HCT116 (cell line): ENCODE data around the gene ZDHHC19. TPM values are rescaled to one million over a fixed set of nuclear protein-coding genes. Genes with fewer than 3 reads are reported as not detected.

Experiments used
- ATAC-seq: fragments of 200-7000 bp; cut with Tn5 transposase; 2 replicates; pipeline ENCODE4 v1.9.1; 2020; ENCODE audit warnings: mild to moderate bottlenecking, moderate library complexity
- BruUV-seq: library from RNA; stranded (reverse); fragments of 400-500 nt; replicated peaks from 2 replicates; lab custom pipeline; 2021; lab: Mats Ljungman, UMichigan
- CTCF ChIA-PET: fragments of 300-600 bp; sonication (Branson Sonifier 250); formaldehyde crosslinking; loops from one replicate; lab custom pipeline; 2021; ENCODE audit warnings: antibody characterized with exemption; lab: Charles Lee
- POLR2A ChIA-PET: fragments of 300-600, 350-600 bp; sonication (Branson Sonifier 250); formaldehyde crosslinking; loops from one replicate; lab custom pipeline; 2021; ENCODE audit warnings: antibody characterized with exemption; lab: Charles Lee
- RAD21 ChIA-PET, 2 experiments: fragments of 300-600 bp; sonication (Branson Sonifier 250); formaldehyde crosslinking; loops; one replicate each; lab custom pipeline; 2023; ENCODE audit warnings: low total read pairs in 2 of 2; ENCODE audit not compliant: uncharacterized antibody in 2 of 2, unreplicated experiment in 2 of 2, low non-redundant PET in 1 of 2; lab: Charles Lee
- DNase-seq: peaks from one replicate; pipeline ENCODE4 v3.0.0-alpha.2; 2010; ENCODE audit warnings: low read depth, low spot score
- H2AFZ ChIP-seq: fragments of 200-600 bp; shearing (Covaris generic), sonication (generic); 2 replicates; pipeline ENCODE4 v1.6.1; 2017; ENCODE audit warnings: low read depth, mixed run types, mixed read lengths, antibody characterized with exemption, low read length; ENCODE audit not compliant: poor library complexity, severe bottlenecking
- H3K27ac ChIP-seq: 2 replicates; pipeline ENCODE4 v1.5.1; 2012; ENCODE audit warnings: low read depth, low read length
- H3K27me3 ChIP-seq: fragments of 200-600 bp; sonication (generic); 2 replicates; pipeline ENCODE4 v1.6.1; 2016; ENCODE audit warnings: mixed run types, low read length, mixed read lengths; ENCODE audit not compliant: insufficient read depth
- H3K36me3 ChIP-seq, 2 experiments: fragments of 200-500 bp in 1 of 2; fragments of 200-600 bp in 1 of 2; sonication (Bioruptor generic) in 1 of 2; sonication (generic) in 1 of 2; 2 replicates each; pipeline versions ENCODE4 v1.5.1 to v1.6.1; 2014 to 2016; ENCODE audit warnings: low read length in 2 of 2, inconsistent platforms in 1 of 2, mixed read lengths in 1 of 2, mixed run types in 1 of 2; ENCODE audit not compliant: insufficient read depth in 2 of 2, control insufficient read depth in 1 of 2
- H3K4me1 ChIP-seq, 2 experiments: fragments of 200-600 bp in 1 of 2; sonication (generic) in 1 of 2; 2 replicates each; pipeline versions ENCODE4 v1.5.1 to v1.6.1; 2012 to 2017; ENCODE audit warnings: low read length in 2 of 2, inconsistent platforms in 1 of 2, mild to moderate bottlenecking in 1 of 2, mixed read lengths in 1 of 2, mixed run types in 1 of 2, moderate library complexity in 1 of 2; ENCODE audit not compliant: insufficient read depth in 2 of 2, control insufficient read depth in 1 of 2
- H3K4me2 ChIP-seq: fragments of 200-600 bp; sonication (generic); 2 replicates; pipeline ENCODE4 v1.6.1; 2017; ENCODE audit warnings: mixed run types, low read length, mixed read lengths
- H3K4me3 ChIP-seq, 2 experiments: fragments of 200-600 bp in 1 of 2; sonication (generic) in 1 of 2; replicated peaks in 1 of 2; 2 replicates each; pipeline ENCODE4 v1.5.1; 2011 to 2016; ENCODE audit warnings: low read length in 2 of 2, control low read depth in 1 of 2, low read depth in 1 of 2, mild to moderate bottlenecking in 1 of 2, mixed read lengths in 1 of 2, mixed run types in 1 of 2
- H3K79me2 ChIP-seq: fragments of 200-600 bp; sonication (generic); 2 replicates; pipeline ENCODE4 v1.6.1; 2017; ENCODE audit warnings: mild to moderate bottlenecking, mixed run types, low read length, moderate library complexity, mixed read lengths; ENCODE audit not compliant: insufficient read depth
- H3K9ac ChIP-seq: fragments of 200-600 bp; sonication (generic); 2 replicates; pipeline ENCODE4 v1.6.1; 2016; ENCODE audit warnings: low read length, mixed read lengths
- H3K9me2 ChIP-seq: fragments of 200-600 bp; sonication (generic), shearing (Covaris generic); 2 replicates; pipeline ENCODE4 v1.6.1; 2017; ENCODE audit warnings: mixed run types, mild to moderate bottlenecking, moderate library complexity; ENCODE audit not compliant: insufficient read depth
- H3K9me3 ChIP-seq, 2 experiments: fragments of 200-500 bp in 1 of 2; fragments of 200-600 bp in 1 of 2; sonication (Bioruptor generic) in 1 of 2; sonication (generic) in 1 of 2; 2 replicates each; pipeline ENCODE4 v1.6.1; 2014 to 2017; ENCODE audit warnings: low read length in 2 of 2, mixed read lengths in 2 of 2, inconsistent platforms in 1 of 2, low read depth in 1 of 2, mild to moderate bottlenecking in 1 of 2, mixed run types in 1 of 2, moderate library complexity in 1 of 2; ENCODE audit not compliant: control insufficient read depth in 1 of 2, insufficient read depth in 1 of 2
- H4K20me1 ChIP-seq: fragments of 200-600 bp; sonication (generic), shearing (Covaris generic); 2 replicates; pipeline ENCODE4 v1.6.1; 2017; ENCODE audit warnings: mixed run types, mild to moderate bottlenecking, moderate library complexity; ENCODE audit not compliant: insufficient read depth
- CEBPB ChIP-seq: IDR thresholded peaks from 2 replicates; pipeline ENCODE4 v1.6.1; 2012; ENCODE audit warnings: low read depth
- ELF1 ChIP-seq: IDR thresholded peaks from 2 replicates; pipeline ENCODE4 v1.6.1; 2012; ENCODE audit warnings: low read depth, borderline replicate concordance
- EZH2phosphoT487 ChIP-seq: fragments of 200-600 bp; IDR thresholded peaks from 2 replicates; pipeline ENCODE4 v1.6.1; 2018; ENCODE audit warnings: antibody characterized with exemption, borderline replicate concordance
- FOSL1 ChIP-seq: IDR thresholded peaks from 2 replicates; pipeline ENCODE4 v1.6.1; 2012; ENCODE audit warnings: low read depth
- POLR2A ChIP-seq: IDR thresholded peaks from 2 replicates; pipeline ENCODE4 v1.7.0; 2011; ENCODE audit warnings: borderline replicate concordance; ENCODE audit not compliant: insufficient read depth, insufficient read length; ENCODE audit errors: extremely low read depth
- POLR2AphosphoS5 ChIP-seq: IDR thresholded peaks from 2 replicates; pipeline ENCODE4 v1.6.1; 2011; ENCODE audit warnings: mild to moderate bottlenecking, low read depth, low read length, moderate library complexity
- SRF ChIP-seq: IDR thresholded peaks from 2 replicates; pipeline ENCODE4 v1.6.1; 2012; ENCODE audit warnings: low read depth
- TCF7L2 ChIP-seq: IDR thresholded peaks from 2 replicates; pipeline ENCODE4 v1.7.0; 2011; ENCODE audit warnings: borderline replicate concordance, inconsistent platforms; ENCODE audit not compliant: insufficient read depth, insufficient read length; ENCODE audit errors: extremely low read depth
- YY1 ChIP-seq: IDR thresholded peaks from 2 replicates; pipeline ENCODE4 v1.6.1; 2011; ENCODE audit warnings: low read length, low read depth, moderate library complexity, mild to moderate bottlenecking; ENCODE audit not compliant: insufficient replicate concordance; ENCODE audit errors: extremely low read depth
- ZBTB33 ChIP-seq: IDR thresholded peaks from 2 replicates; pipeline ENCODE4 v1.6.1; 2011; ENCODE audit warnings: mild to moderate bottlenecking, low read length, moderate library complexity; ENCODE audit not compliant: insufficient replicate concordance; ENCODE audit errors: extremely low read depth
- intact Hi-C: fragments of 100-400 bp; cut with micrococcal nuclease; formaldehyde crosslinking; loops from 2 replicates; pipeline ENCODE4 v1.10.0; 2022
- total RNA-seq: library from RNA; stranded (reverse); gene quantifications from one replicate; pipeline ENCODE4 v1.2.1, GENCODE V29; 2021; ENCODE audit not compliant: unreplicated experiment
- TF ChIP-seq, protein P1 (sequence below): IDR thresholded peaks from 2 replicates; pipeline ENCODE4 v1.6.1; 2012
- TF ChIP-seq, protein P2 (sequence below): IDR thresholded peaks from 2 replicates; pipeline ENCODE4 v1.6.1; 2012
- TF ChIP-seq, protein P3 (sequence below): IDR thresholded peaks from 2 replicates; pipeline ENCODE4 v1.6.1; 2012; ENCODE audit warnings: low read depth

The ZDHHC19 gene
- total RNA-seq, 1 experiment from 2014 or later, result not detected

GRCh38 chr3:196255776-196256175, 44.6 kb upstream of the ZDHHC19 start (continued):
- TF ChIP-seq, protein P1, sequence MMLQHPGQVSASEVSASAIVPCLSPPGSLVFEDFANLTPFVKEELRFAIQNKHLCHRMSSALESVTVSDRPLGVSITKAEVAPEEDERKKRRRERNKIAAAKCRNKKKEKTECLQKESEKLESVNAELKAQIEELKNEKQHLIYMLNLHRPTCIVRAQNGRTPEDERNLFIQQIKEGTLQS, result no peak

DNA sequence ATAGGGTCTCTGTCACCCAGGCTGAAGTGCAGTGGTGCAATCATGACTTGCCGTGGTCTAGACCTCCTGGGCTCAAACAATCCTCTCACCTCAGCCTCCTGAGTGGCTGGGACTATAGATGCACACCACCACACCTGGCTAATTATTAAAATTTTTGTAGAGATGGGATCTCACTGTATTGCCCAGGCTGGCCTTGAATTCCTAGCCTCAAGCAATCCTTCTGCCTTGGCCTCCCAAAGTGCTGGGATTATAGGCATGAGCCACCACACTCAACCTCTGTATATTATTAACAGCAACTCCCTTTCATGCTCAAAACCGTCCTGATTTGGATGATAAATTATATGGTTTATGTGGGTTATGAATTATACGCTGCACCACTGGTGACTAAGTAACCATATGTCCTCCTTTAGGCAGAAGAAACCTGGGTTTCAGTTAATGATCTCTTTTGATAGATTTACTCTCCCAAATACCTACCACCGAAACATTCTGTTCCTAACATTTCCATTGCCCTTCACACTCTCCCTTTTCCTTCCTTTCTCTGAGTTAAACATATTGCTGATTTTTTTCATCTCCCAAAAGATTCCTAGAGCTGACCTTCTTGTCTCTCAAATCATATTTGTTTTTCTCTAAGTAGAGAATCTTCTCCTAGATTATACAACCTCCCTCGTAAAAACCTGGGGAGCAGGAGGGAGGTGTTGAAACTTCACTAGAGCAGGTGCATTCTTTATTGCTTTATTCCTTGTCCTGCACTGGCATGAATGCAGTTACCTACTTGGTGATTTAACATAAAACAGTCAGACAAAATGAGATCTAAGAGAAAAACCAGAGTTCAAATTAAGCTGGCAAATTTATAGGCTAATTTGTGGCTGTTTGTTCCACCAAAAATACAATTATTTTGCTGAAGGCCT, 43.4 kb upstream of the ZDHHC19 start:
- no peaks in the 10 kb centered on the region for H3K4me1 ChIP-seq
- no peak overlapping the region for H2AFZ ChIP-seq
- H3K4me3 ChIP-seq, result no peak overlapping the region
- no peak for DNase-seq
- no peaks in the 10 kb centered on the region for H3K27me3 ChIP-seq
- H3K36me3 ChIP-seq, result 0 out of 4 replicates have a peak, but pooled peaks cover 0 to 6% of the 10 kb centered on the region in 2 experiments
- H3K4me2 ChIP-seq, result no peak overlapping the region
- H3K79me2 ChIP-seq, result peaks cover under 1% of the 10 kb centered on the region; the same call in 1 of the 2 replicates
- ChIA-PET CTCF (interaction anchor here (1.0 to 2.5 kb wide), 8 partner anchors 84 to 268 kb away, joined by 3 to 16 read pairs (median 5); partner anchors contain the start of gene TM4SF19), RAD21 (interaction anchor here (0.7 to 1.7 kb wide), 3 partner anchors 232 to 268 kb away, joined by 3 read pairs; no protein-coding TSS in a partner anchor), POLR2A (no interaction called here)
- TF ChIP-seq CEBPB (no peak), TCF7L2 (no peak), ZBTB33 (no peak), ELF1 (no peak), FOSL1 (no peak), SRF (no peak), EZH2phosphoT487 (no peak), POLR2AphosphoS5 (no peak), POLR2A (no peak), YY1 (no peak)
- TF ChIP-seq, protein P2, sequence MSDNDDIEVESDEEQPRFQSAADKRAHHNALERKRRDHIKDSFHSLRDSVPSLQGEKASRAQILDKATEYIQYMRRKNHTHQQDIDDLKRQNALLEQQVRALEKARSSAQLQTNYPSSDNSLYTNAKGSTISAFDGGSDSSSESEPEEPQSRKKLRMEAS, result no peak
- TF ChIP-seq, protein P3, sequence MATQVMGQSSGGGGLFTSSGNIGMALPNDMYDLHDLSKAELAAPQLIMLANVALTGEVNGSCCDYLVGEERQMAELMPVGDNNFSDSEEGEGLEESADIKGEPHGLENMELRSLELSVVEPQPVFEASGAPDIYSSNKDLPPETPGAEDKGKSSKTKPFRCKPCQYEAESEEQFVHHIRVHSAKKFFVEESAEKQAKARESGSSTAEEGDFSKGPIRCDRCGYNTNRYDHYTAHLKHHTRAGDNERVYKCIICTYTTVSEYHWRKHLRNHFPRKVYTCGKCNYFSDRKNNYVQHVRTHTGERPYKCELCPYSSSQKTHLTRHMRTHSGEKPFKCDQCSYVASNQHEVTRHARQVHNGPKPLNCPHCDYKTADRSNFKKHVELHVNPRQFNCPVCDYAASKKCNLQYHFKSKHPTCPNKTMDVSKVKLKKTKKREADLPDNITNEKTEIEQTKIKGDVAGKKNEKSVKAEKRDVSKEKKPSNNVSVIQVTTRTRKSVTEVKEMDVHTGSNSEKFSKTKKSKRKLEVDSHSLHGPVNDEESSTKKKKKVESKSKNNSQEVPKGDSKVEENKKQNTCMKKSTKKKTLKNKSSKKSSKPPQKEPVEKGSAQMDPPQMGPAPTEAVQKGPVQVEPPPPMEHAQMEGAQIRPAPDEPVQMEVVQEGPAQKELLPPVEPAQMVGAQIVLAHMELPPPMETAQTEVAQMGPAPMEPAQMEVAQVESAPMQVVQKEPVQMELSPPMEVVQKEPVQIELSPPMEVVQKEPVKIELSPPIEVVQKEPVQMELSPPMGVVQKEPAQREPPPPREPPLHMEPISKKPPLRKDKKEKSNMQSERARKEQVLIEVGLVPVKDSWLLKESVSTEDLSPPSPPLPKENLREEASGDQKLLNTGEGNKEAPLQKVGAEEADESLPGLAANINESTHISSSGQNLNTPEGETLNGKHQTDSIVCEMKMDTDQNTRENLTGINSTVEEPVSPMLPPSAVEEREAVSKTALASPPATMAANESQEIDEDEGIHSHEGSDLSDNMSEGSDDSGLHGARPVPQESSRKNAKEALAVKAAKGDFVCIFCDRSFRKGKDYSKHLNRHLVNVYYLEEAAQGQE, result no peak
- intact Hi-C loops, result no loop called here
- H3K9me2 ChIP-seq, result no peaks in the 10 kb centered on the region
- no peaks in the 10 kb centered on the region for H4K20me1 ChIP-seq
- BruUV-seq, result TSS peak; percentile 25
- H3K9ac ChIP-seq, result no peak overlapping the region
- no peaks in the 10 kb centered on the region for H3K9me3 ChIP-seq
- H3K27ac ChIP-seq, result no peak overlapping the region
- no peak for ATAC-seq
